Activated T-cell treated with anti-CD3 and anti-CD28 coated beads, Interleukin-2, amount 50 U/mL, for 4 hours (primary cell): Measurements from ENCODE around the gene DUOX1. TPM values are rescaled to one million over a fixed set of nuclear protein-coding genes. Genes with fewer than 3 reads are reported as not detected.

Experiments
- ATAC-seq, 2 donors: fragments of 200-7000 bp; cut with Tn5 transposase; one replicate each; pipeline ENCODE4 v1.10.0; 2021
- DNase-seq: peaks from one replicate; pipeline ENCODE4 v3.0.0-alpha.2; 2020
- H3K27me3 Mint-ChIP-seq: one replicate; pipeline ENCODE4 v1.8.0; 2021; ENCODE audit warnings: low read depth, mixed read lengths
- H3K36me3 Mint-ChIP-seq: one replicate; pipeline ENCODE4 v1.8.0; 2022; ENCODE audit warnings: mixed read lengths; ENCODE audit not compliant: insufficient read depth
- H3K4me1 Mint-ChIP-seq: one replicate; pipeline ENCODE4 v1.8.0; 2021; ENCODE audit warnings: low read depth, mixed read lengths
- H3K4me3 Mint-ChIP-seq: one replicate; pipeline ENCODE4 v1.8.0; 2021; ENCODE audit warnings: mild to moderate bottlenecking, moderate library complexity, mixed read lengths
- H3K9me3 Mint-ChIP-seq: one replicate; pipeline ENCODE4 v1.8.0; 2021; ENCODE audit warnings: mixed read lengths
- total RNA-seq, 3 donors: library from RNA; stranded (reverse); gene quantifications; one replicate each; pipeline ENCODE4 v1.2.1, GENCODE V29; 2021

DUOX1 gene
- total RNA-seq, 3 donors from 2014 or later = 0.13 to 0.42 (median 0.22) TPM

DNA sequence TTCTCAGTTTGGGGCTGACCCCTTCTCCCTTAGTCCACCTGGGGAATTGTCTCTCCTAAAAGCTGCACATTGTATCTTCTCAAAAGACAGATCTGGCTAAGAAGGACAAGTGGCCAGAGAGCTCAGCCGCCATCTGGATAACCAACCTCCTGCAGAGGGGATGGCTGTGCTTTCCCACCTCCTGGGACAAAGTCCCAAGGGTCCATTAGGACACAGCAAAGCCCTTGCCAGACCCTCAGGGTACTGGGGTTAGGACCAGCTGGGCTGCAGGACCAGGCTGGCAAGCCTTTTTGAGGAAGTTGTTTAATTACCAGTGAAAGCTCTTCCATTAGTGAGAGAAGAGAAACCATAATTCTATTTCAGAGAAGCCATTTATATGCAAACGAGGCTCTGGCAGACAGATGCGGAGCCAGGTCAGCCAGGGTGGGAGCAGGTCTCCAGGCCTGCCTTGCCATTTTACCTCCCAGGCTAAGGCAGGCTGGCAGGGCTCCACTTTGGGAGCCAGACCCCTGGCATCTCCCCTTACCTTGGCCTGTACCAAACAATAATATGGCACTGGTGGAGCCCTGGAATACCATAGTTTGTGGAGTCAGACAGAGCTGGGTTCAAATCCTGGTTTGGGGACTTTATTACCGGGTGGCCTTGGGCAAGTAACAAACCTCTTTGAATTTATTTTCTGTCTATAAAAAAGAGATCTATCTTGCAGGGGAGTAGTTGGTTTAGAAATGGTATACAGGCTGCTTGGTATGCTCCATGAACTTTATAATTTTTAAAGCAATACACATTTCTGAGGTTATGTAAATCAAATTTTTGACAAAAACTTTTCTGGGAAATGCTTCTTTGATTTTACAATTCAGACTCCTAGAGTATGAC is 40.0 kb downstream of the DUOX1 start:
- H3K36me3 Mint-ChIP-seq = peaks cover 7% of the 10 kb centered on the region
- H3K27me3 Mint-ChIP-seq = no peaks in the 10 kb centered on the region
- no peaks in the 10 kb centered on the region for H3K9me3 Mint-ChIP-seq
- no peak for ATAC-seq
- H3K4me3 Mint-ChIP-seq = no peak overlapping the region
- H3K4me1 Mint-ChIP-seq = peaks cover 10% of the 10 kb centered on the region
- no peak for DNase-seq

- Mint-ChIP-seq H3K4me1 (no peaks in the 10 kb centered on the region), H3K4me3 (no peak overlapping the region), H3K36me3 (peaks cover 17% of the 10 kb centered on the region), H3K27me3 (no peaks in the 10 kb centered on the region), H3K9me3 (no peaks in the 10 kb centered on the region)
- no peak for DNase-seq
- no peak for ATAC-seq
Observed at GRCh38 chr15:45171912-45172311, 42.1 kb downstream of the DUOX1 start.

DNA sequence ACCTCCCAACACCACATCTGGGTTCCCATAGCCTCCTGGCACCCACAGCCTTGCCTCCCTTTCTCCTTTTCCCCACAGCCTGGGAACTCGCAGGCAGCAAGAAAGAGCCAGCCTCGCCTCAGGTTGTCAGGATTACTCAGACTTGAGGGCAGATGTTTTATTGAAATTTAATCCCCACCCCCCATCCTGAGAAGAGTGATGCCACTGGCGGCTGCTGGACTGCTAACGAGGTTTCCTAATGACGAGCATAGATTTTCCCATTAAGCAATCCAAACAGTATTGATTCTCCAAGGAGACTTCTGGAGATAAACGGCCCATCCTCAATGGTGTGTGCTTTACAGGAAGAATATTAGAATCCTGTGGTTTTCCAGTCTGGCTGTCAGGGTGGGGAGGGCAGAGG is 44.3 kb downstream of the DUOX1 start:
- ATAC-seq (no peak), DNase-seq (no peak)
- H3K4me1 Mint-ChIP-seq = no peaks in the 10 kb centered on the region
- no peak overlapping the region for H3K4me3 Mint-ChIP-seq
- no peaks in the 10 kb centered on the region for H3K27me3 Mint-ChIP-seq
- peaks cover 26% of the 10 kb centered on the region for H3K36me3 Mint-ChIP-seq
- H3K9me3 Mint-ChIP-seq = no peaks in the 10 kb centered on the region

DNA sequence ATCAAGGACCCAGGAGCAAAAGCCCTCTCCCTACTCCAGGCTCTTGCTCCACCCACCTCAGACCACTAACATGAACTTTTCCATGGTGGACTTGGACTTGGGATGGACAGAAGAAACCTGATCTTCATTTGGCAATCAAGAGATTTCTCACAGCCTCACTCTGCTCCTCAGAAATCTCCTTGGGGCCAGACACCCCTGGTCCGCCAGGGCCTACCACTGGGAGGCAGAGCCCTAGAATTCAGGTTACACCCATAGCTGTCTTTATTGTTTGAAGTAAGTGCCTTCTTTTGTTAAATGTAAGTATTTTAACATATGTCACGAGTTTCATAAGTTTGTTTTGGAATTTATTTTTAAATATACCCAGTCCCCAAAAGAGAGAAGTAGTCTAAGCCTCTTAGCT is 44.8 kb downstream of the DUOX1 start:
- Mint-ChIP-seq H3K27me3 (no peaks in the 10 kb centered on the region), H3K9me3 (no peaks in the 10 kb centered on the region), H3K36me3 (peaks cover 26% of the 10 kb centered on the region), H3K4me3 (no peak overlapping the region), H3K4me1 (no peaks in the 10 kb centered on the region)
- ATAC-seq (no peak), DNase-seq (no peak)

DNA sequence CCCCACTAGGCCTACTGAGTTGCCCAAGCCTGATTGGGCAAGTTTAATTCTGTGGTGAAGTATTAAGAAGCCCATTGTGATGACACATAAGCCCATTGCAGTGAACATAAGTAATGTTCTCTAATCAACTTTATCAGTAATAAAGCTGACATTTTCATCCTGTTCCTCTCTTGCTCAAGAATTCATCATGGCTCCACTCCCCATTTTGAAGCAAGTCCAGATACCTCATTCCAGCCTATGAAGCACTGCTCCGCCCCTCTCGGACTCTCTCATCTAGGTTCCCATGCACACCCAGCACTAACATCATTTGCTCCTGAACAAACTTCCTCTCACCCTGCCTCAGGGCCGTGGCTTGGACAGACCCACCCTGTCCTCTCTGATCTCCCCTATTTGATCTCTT is 47.5 kb downstream of the DUOX1 start:
- ATAC-seq = no peak
- Mint-ChIP-seq H3K27me3 (no peaks in the 10 kb centered on the region), H3K9me3 (no peaks in the 10 kb centered on the region)

GRCh38 chr15:45179221-45179985 is 49.6 kb downstream of the DUOX1 start:
- DNase-seq (peak; percentile 49), ATAC-seq (peak; percentile 8 to 42)
- H3K27me3 Mint-ChIP-seq = no peaks in the 10 kb centered on the region
- no peaks in the 10 kb centered on the region for H3K9me3 Mint-ChIP-seq
- H3K4me3 Mint-ChIP-seq = no peak overlapping the region
- peaks cover 11% of the 10 kb centered on the region for H3K4me1 Mint-ChIP-seq
- peaks cover 25% of the 10 kb centered on the region for H3K36me3 Mint-ChIP-seq

More for the DNA sequence above, 47.5 kb downstream of the DUOX1 start:
- Mint-ChIP-seq H3K4me3 (no peak overlapping the region), H3K4me1 (peaks cover 9% of the 10 kb centered on the region), H3K36me3 (peaks cover 30% of the 10 kb centered on the region)
- DNase-seq = no peak

GRCh38 chr15:45180201-45180600 is 50.4 kb downstream of the DUOX1 start:
- DNase-seq (no peak), ATAC-seq (peak; percentile 17 to 44)
- no peaks in the 10 kb centered on the region for H3K9me3 Mint-ChIP-seq
- peaks cover 15% of the 10 kb centered on the region for H3K4me1 Mint-ChIP-seq
- no peaks in the 10 kb centered on the region for H3K27me3 Mint-ChIP-seq
- peaks cover 20% of the 10 kb centered on the region for H3K36me3 Mint-ChIP-seq
- H3K4me3 Mint-ChIP-seq = no peak overlapping the region

DNA sequence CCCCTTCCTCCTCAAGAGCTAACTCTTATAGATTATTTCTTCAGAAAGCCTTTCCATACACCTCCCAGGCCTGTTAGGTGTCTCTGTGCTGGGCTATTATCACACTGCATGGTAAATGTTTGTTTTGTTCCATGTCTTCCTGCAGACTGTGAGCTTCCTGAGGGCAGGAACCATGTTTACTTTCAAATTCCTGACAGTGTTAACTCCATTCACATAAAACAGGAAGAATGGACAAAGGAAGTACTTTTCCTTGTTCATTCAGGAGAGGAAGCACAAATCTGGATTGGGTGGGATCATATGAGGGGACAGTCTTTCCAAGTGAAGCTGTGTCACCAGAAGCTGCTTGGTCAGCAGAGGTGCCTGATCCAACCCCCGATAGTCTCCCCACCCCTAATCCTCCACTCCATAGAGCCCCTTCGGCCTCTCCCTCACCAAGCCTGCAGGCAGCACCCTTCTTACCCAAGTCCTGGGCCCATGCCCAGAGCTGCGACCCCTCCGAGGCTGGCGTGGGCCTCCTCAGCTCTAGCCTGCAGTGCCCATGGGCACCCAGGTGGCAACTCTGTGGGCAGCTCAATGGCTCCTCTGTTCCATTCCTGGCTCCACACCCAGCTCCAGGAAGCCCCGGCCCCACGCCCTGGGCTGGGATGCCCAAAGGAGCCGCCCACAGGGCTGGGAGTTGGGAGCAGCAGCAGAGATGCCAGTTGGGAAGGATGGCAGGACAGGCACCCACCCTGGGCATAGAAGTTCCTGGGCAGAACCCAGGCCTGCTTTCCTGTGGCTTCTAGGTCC is 51.0 kb downstream of the DUOX1 start:
- Mint-ChIP-seq H3K27me3 (no peaks in the 10 kb centered on the region), H3K36me3 (peaks cover 20% of the 10 kb centered on the region), H3K9me3 (no peaks in the 10 kb centered on the region), H3K4me1 (peaks cover 19% of the 10 kb centered on the region), H3K4me3 (no peak overlapping the region)
- DNase-seq = no peak
- no peak for ATAC-seq

DNA sequence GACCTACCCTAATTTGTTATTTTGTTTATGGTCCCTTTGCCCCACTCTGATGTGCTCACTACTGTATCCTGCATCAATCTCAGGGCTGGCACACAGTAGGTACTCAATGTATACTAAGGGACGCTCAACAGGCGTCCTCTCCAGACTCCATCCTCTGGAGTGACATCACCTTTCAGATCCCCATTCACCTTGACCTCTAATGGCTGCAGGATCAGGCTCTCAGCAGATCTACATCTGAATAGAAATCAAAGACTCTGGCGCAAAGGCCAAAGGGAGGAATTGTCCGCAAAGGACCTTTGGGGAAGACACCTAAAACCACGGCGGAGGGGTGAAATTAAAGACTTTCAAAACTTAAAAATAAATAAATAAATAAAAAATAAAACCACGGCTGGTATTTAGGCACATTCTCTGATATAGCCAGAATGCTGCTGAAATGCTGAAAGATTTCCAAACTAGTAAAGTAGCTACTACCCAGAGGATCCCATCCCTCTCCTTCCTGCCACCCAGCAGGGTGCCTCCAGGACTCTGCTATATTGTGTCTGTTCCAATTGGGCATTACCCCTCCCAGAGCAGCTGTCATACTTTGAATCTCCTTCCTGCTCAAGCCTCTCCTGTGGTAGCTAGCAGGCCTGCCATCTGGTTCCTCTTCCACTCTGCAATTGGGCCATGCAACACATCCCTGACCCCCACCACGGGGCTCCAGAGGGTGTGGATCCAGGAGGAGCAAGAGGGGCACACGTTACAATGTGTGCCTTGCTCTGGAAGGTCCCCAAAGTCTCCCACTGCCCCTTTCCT is 51.9 kb downstream of the DUOX1 start:
- H3K4me3 Mint-ChIP-seq = no peak overlapping the region

DNA sequence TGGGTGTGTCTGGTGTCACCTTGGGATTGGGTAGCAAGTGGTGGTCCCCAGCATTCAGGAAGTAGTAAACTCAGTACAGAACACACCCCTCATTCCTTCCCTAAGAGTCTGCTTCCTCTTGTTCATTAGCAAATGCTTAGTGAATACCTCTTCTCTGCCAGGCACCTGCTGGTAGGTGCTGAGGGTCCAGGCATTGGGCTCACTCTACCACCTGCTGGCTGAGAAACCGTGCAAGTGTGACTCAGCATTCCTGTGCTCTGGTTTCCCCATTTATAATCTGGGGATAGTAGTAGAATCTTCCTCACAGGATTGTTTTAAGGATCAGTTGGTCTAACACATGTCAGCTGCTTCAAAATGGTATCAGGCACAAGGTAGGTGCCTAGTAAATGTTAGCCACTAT is 53.2 kb downstream of the DUOX1 start:
- DNase-seq = no peak

More for the DNA sequence above, 51.9 kb downstream of the DUOX1 start:
- DNase-seq (no peak), ATAC-seq (no peak)
- Mint-ChIP-seq H3K27me3 (no peaks in the 10 kb centered on the region), H3K36me3 (peaks cover 14% of the 10 kb centered on the region), H3K9me3 (no peaks in the 10 kb centered on the region), H3K4me1 (peaks cover 26% of the 10 kb centered on the region)

DNA sequence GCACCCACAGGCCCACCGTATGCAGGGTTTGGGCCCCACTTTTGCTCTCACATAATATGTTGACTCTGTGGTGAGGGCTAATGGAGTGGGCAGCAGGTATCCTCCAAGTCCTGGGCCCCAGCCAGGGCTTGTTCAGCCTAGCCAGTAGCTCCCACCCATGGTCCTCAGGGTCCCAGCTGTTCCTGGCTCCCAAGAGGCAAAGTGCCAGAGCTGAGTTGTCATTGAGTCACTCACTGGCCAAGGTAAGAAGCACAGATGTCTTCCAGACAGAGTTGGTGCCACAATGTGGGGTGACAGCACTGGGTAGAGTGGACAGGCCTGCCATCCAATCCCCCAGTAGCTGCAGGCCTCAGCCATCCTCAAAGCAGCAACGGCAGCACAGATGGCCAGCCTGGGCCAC is 53.7 kb downstream of the DUOX1 start:
- no peak for ATAC-seq
- H3K36me3 Mint-ChIP-seq = peaks cover 4% of the 10 kb centered on the region
- peaks cover 2% of the 10 kb centered on the region for H3K27me3 Mint-ChIP-seq
- H3K9me3 Mint-ChIP-seq = no peaks in the 10 kb centered on the region
- no peak for DNase-seq
- peaks cover 36% of the 10 kb centered on the region for H3K4me1 Mint-ChIP-seq
- no peak overlapping the region for H3K4me3 Mint-ChIP-seq

More for the DNA sequence above, 53.2 kb downstream of the DUOX1 start:
- Mint-ChIP-seq H3K27me3 (no peaks in the 10 kb centered on the region), H3K4me3 (no peak overlapping the region), H3K9me3 (no peaks in the 10 kb centered on the region), H3K4me1 (peaks cover 31% of the 10 kb centered on the region), H3K36me3 (peaks cover 5% of the 10 kb centered on the region)
- no peak for ATAC-seq

DNA sequence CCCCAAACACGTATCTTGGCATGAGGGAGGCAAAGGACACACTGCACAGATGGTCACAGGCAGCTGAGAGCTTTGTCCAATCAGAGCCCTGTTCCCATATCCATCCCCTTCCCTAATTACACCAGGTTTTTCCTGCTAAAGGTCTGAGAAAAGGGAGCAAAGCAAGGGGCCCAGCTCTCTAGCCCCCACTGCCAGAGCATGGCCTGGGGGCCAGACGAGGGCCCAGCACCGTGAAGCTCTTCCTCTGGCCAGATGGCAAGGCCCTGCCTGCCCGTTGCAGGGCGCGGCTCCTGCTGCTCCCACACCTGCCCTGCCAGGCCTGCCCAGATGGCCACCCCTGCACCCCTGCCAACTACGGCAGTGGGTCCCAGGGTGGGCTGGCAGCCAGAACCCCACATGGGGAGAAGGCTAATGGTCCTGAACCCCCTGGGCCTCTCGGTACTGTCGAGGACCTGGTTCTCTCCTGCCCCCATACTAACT is 54.8 kb downstream of the DUOX1 start:
- H3K27me3 Mint-ChIP-seq = peaks cover 2% of the 10 kb centered on the region

GRCh38 chr15:45185069-45185779 is 55.4 kb downstream of the DUOX1 start:
- Mint-ChIP-seq H3K27me3 (peaks cover 5% of the 10 kb centered on the region), H3K4me3 (peak overlapping the region; percentile 91), H3K36me3 (peaks cover 4% of the 10 kb centered on the region), H3K4me1 (peaks cover 39% of the 10 kb centered on the region), H3K9me3 (no peaks in the 10 kb centered on the region)
- DNase-seq = no peak
- ATAC-seq = no peak

More for the DNA sequence above, 54.8 kb downstream of the DUOX1 start:
- peaks cover 4% of the 10 kb centered on the region for H3K36me3 Mint-ChIP-seq
- ATAC-seq (no peak), DNase-seq (no peak)
- H3K4me1 Mint-ChIP-seq = peaks cover 39% of the 10 kb centered on the region
- no peak overlapping the region for H3K4me3 Mint-ChIP-seq
- no peaks in the 10 kb centered on the region for H3K9me3 Mint-ChIP-seq
